Caco-2 (cell line): ENCODE results near the gene CDH1. TPM values are rescaled to one million over a fixed set of nuclear protein-coding genes. Genes with fewer than 3 reads are reported as not detected.

ENCODE experiments used
- BruUV-seq: library from RNA; stranded (reverse); fragments of 400-500 nt; replicated peaks from 2 replicates; lab custom pipeline; 2021; lab: Mats Ljungman, UMichigan
- CTCF ChIA-PET: fragments of 300-600 bp; sonication (Branson Sonifier 250); formaldehyde crosslinking; loops from one replicate; lab custom pipeline; 2022; ENCODE audit warnings: antibody characterized with exemption; lab: Charles Lee
- POLR2A ChIA-PET: fragments of 300-600 bp; sonication (Branson Sonifier 250); formaldehyde crosslinking; loops from one replicate; lab custom pipeline; 2022; ENCODE audit warnings: antibody characterized with exemption; lab: Charles Lee
- DNase-seq, 2 experiments: peaks; one replicate each; pipeline versions ENCODE4 v3.0.0 to v3.0.0-alpha.2; 2020 to 2022
- H3K27me3 ChIP-seq: replicated peaks from 2 replicates; pipeline ENCODE4 v1.6.0; 2011; ENCODE audit warnings: low read length; ENCODE audit not compliant: control insufficient read depth, insufficient read depth
- H3K36me3 ChIP-seq: 2 replicates; pipeline ENCODE4 v1.5.1; 2011; ENCODE audit warnings: low read length; ENCODE audit not compliant: control insufficient read depth, insufficient read depth
- H3K4me1 ChIP-seq: fragments of 250-450 bp; sonication (Bioruptor Pico); 2 replicates; pipeline ENCODE4 v1.5.1; 2020; ENCODE audit warnings: mild to moderate bottlenecking
- H3K4me3 ChIP-seq: 2 replicates; pipeline ENCODE4 v1.5.1; 2011; ENCODE audit warnings: low read depth, mild to moderate bottlenecking, control low read depth, low read length
- H3K9me3 ChIP-seq: fragments of 250-450 bp; sonication (Bioruptor Pico); 2 replicates; pipeline ENCODE4 v1.5.1; 2020; ENCODE audit warnings: mild to moderate bottlenecking, moderate library complexity
- H3K27ac Mint-ChIP-seq: one replicate; pipeline ENCODE4 v1.8.0; 2022; ENCODE audit warnings: mixed read lengths; ENCODE audit not compliant: unreplicated experiment
- H3K27me3 Mint-ChIP-seq: one replicate; pipeline ENCODE4 v1.8.0; 2022; ENCODE audit warnings: mixed read lengths; ENCODE audit not compliant: insufficient read depth, unreplicated experiment
- H3K36me3 Mint-ChIP-seq: one replicate; pipeline ENCODE4 v1.8.0; 2022; ENCODE audit warnings: mild to moderate bottlenecking, mixed read lengths; ENCODE audit not compliant: insufficient read depth, unreplicated experiment
- H3K4me1 Mint-ChIP-seq: one replicate; pipeline ENCODE4 v1.8.0; 2022; ENCODE audit warnings: low read depth, mixed read lengths; ENCODE audit not compliant: unreplicated experiment
- H3K4me3 Mint-ChIP-seq: one replicate; pipeline ENCODE4 v1.8.0; 2022; ENCODE audit warnings: mild to moderate bottlenecking, moderate library complexity, mixed read lengths; ENCODE audit not compliant: unreplicated experiment
- H3K9me3 Mint-ChIP-seq: one replicate; pipeline ENCODE4 v1.8.0; 2022; ENCODE audit warnings: mixed read lengths; ENCODE audit not compliant: unreplicated experiment
- intact Hi-C: fragments of 100-400 bp; cut with micrococcal nuclease; formaldehyde crosslinking; loops from one replicate; pipeline ENCODE4 v1.10.0; 2022; ENCODE audit not compliant: unreplicated experiment
- total RNA-seq: library from RNA; stranded (reverse); gene quantifications from 2 replicates; pipeline ENCODE4 v1.2.3, GENCODE V29; 2022
- TF ChIP-seq, protein P1 (sequence below), 2 experiments: fragments of 200-600 bp in 1 of 2; IDR thresholded peaks; 1 replicate in 1 of 2; 2 replicates in 1 of 2; pipeline versions ENCODE4 v1.5.1 to v1.8.0; 2011 to 2022; ENCODE audit warnings: antibody characterized with exemption in 1 of 2, control low read depth in 1 of 2, inconsistent platforms in 1 of 2, low read depth in 1 of 2, low read length in 1 of 2, mild to moderate bottlenecking in 1 of 2, moderate library complexity in 1 of 2; ENCODE audit not compliant: insufficient read depth in 1 of 2, severe bottlenecking in 1 of 2, unreplicated experiment in 1 of 2

The CDH1 gene
- total RNA-seq, 1 experiment from 2014 or later: 783 TPM

DNA sequence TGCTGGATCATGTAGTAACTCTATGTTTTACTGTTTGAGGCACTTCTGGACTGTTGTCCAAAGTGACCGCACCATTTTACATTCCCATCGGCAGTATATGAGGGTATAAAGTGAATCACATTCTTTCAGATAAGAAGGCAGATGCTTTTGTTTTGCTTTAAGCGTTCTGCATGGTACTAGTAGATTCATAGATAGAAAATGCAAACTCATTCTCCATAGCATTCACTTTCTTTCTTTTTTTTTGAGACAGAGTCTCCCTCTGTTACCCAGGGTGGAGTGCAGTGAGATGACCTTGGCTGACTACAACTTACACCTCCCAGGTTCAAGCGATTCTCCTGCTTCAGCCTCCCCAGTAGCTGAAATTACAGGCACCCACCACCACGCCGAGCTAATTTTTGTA, 146.6 kb downstream of the CDH1 start:
- no peaks in the 10 kb centered on the region for H3K9me3 Mint-ChIP-seq
- no peaks in the 10 kb centered on the region for H3K27me3 ChIP-seq
- peaks cover 9% of the 10 kb centered on the region for H3K36me3 Mint-ChIP-seq
- no peak overlapping the region for H3K4me3 Mint-ChIP-seq
- CTCF ChIA-PET: no interaction called here
- DNase-seq: no peak
- no peaks in the 10 kb centered on the region for H3K36me3 ChIP-seq
- TF ChIP-seq, protein P1, sequence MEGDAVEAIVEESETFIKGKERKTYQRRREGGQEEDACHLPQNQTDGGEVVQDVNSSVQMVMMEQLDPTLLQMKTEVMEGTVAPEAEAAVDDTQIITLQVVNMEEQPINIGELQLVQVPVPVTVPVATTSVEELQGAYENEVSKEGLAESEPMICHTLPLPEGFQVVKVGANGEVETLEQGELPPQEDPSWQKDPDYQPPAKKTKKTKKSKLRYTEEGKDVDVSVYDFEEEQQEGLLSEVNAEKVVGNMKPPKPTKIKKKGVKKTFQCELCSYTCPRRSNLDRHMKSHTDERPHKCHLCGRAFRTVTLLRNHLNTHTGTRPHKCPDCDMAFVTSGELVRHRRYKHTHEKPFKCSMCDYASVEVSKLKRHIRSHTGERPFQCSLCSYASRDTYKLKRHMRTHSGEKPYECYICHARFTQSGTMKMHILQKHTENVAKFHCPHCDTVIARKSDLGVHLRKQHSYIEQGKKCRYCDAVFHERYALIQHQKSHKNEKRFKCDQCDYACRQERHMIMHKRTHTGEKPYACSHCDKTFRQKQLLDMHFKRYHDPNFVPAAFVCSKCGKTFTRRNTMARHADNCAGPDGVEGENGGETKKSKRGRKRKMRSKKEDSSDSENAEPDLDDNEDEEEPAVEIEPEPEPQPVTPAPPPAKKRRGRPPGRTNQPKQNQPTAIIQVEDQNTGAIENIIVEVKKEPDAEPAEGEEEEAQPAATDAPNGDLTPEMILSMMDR (IDR thresholded peaks at IDR 0.05; ENCODE audit: insufficient read depth in 1 of 2, low read depth in 1 of 2, low read length in 1 of 2, severe bottlenecking in 1 of 2, unreplicated experiment in 1 of 2): no peak
- H3K4me1 Mint-ChIP-seq: no peaks in the 10 kb centered on the region
- H3K27ac Mint-ChIP-seq: no peak overlapping the region
- intact Hi-C loops: no loop called here
- H3K4me3 ChIP-seq: no peak overlapping the region
- no peaks in the 10 kb centered on the region for H3K4me1 ChIP-seq
- no peaks in the 10 kb centered on the region for H3K9me3 ChIP-seq
- BruUV-seq: no TSS peak
- POLR2A ChIA-PET: no interaction called here
- no peaks in the 10 kb centered on the region for H3K27me3 Mint-ChIP-seq

- Histone ChIP-seq H3K27me3 (no peaks in the 10 kb centered on the region), H3K36me3 (no peaks in the 10 kb centered on the region), H3K9me3 (no peaks in the 10 kb centered on the region), H3K4me3 (no peak overlapping the region), H3K4me1 (no peaks in the 10 kb centered on the region; the same call in 1 of the 2 replicates)
- H3K4me1 Mint-ChIP-seq: no peaks in the 10 kb centered on the region
- ChIA-PET CTCF (no interaction called here), POLR2A (no interaction called here)
- no peaks in the 10 kb centered on the region for H3K27me3 Mint-ChIP-seq
- intact Hi-C loops: no loop called here
- TF ChIP-seq, protein P1 (IDR thresholded peaks at IDR 0.05; ENCODE audit: insufficient read depth in 1 of 2, low read depth in 1 of 2, low read length in 1 of 2, severe bottlenecking in 1 of 2, unreplicated experiment in 1 of 2): no peak
- H3K27ac Mint-ChIP-seq: no peak overlapping the region
- no peak overlapping the region for H3K4me3 Mint-ChIP-seq
- H3K36me3 Mint-ChIP-seq: peaks cover 9% of the 10 kb centered on the region
- BruUV-seq: no TSS peak
- DNase-seq: no peak
- H3K9me3 Mint-ChIP-seq: no peaks in the 10 kb centered on the region
These were observed 147.3 kb downstream of the CDH1 start for GRCh38 chr16:68884401-68884800.

Other genes with a start within 250 kb of the CDH1 start
- 16.5 and 23.2 TPM in 2 replicates for gene ZFP90, start 198.0 kb upstream of the CDH1 start, total RNA-seq
- 114 and 144 TPM in 2 replicates for gene CDH3, start 92.0 kb upstream of the CDH1 start, total RNA-seq
- gene TANGO6, start 106.2 kb downstream of the CDH1 start, total RNA-seq: 17.0 and 18.2 TPM in 2 replicates